IMR-90 (cell line): Measurements from ENCODE around the gene FAM228B. TPM values are rescaled to one million over a fixed set of nuclear protein-coding genes. Genes with fewer than 3 reads are reported as not detected.

Experiments
- ATAC-seq: fragments of 200-7000 bp; cut with Tn5 transposase; 2 replicates; pipeline ENCODE4 v1.9.1; 2020; ENCODE audit warnings: low read depth, mild to moderate bottlenecking, moderate library complexity
- BruUV-seq: library from RNA; stranded (reverse); fragments of 400-500 nt; replicated peaks from 2 replicates; lab custom pipeline; 2021; lab: Mats Ljungman, UMichigan
- CTCF ChIA-PET: fragments of 300-600 bp; formaldehyde crosslinking; extraction: SDS; loops from one replicate; lab custom pipeline; 2021; ENCODE audit warnings: antibody characterized with exemption; lab: Yijun Ruan, JAX
- POLR2A ChIA-PET: fragments of 300-600 bp; sonication (Branson Sonifier 250); formaldehyde crosslinking; loops from one replicate; lab custom pipeline; 2022; ENCODE audit warnings: antibody characterized with exemption; ENCODE audit not compliant: unreplicated experiment; lab: Charles Lee
- DNase-seq: peaks from one replicate; pipeline ENCODE4 v3.0.0; 2013
- H2AFZ ChIP-seq: replicated peaks from 2 replicates; pipeline ENCODE3; 2013; ENCODE audit warnings: low read length, mild to moderate bottlenecking; ENCODE audit not compliant: poor library complexity
- H2AK5ac ChIP-seq: 2 replicates; pipeline ENCODE4 v1.6.1; 2013; ENCODE audit warnings: low read depth, low read length, inconsistent platforms
- H2AK9ac ChIP-seq: replicated peaks from 2 replicates; pipeline ENCODE3; 2013; ENCODE audit warnings: mild to moderate bottlenecking, low read depth, low read length, moderate library complexity; ENCODE audit not compliant: poor library complexity
- H2BK120ac ChIP-seq: 2 replicates; pipeline ENCODE4 v1.6.1; 2013; ENCODE audit warnings: low read depth, low read length, inconsistent platforms
- H2BK15ac ChIP-seq: 3 replicates; pipeline ENCODE4 v1.6.1; 2013; ENCODE audit warnings: low read depth, low read length, inconsistent platforms
- H2BK20ac ChIP-seq: 2 replicates; pipeline ENCODE4 v1.6.1; 2013; ENCODE audit warnings: low read depth, mild to moderate bottlenecking, inconsistent platforms, low read length, moderate library complexity
- H2BK5ac ChIP-seq: 2 replicates; pipeline ENCODE4 v1.6.1; 2013; ENCODE audit warnings: mild to moderate bottlenecking, low read depth, low read length, inconsistent platforms; ENCODE audit not compliant: poor library complexity, severe bottlenecking
- H3K14ac ChIP-seq: replicated peaks from 2 replicates; pipeline ENCODE4 v1.6.1; 2013; ENCODE audit warnings: low read depth, low read length, inconsistent platforms
- H3K18ac ChIP-seq: 2 replicates; pipeline ENCODE4 v1.6.1; 2013; ENCODE audit warnings: low read depth, low read length, control low read depth
- H3K23ac ChIP-seq: 2 replicates; pipeline ENCODE4 v1.6.1; 2013; ENCODE audit warnings: low read depth, low read length, inconsistent platforms
- H3K27ac ChIP-seq: 2 replicates; pipeline ENCODE4 v1.5.1; 2013; ENCODE audit warnings: mild to moderate bottlenecking, control low read depth, low read length; ENCODE audit not compliant: insufficient read depth
- H3K27me3 ChIP-seq: 2 replicates; pipeline ENCODE4 v1.6.1; 2013; ENCODE audit warnings: low read length; ENCODE audit not compliant: control insufficient read depth, insufficient read depth
- H3K36me3 ChIP-seq: 2 replicates; pipeline ENCODE4 v1.6.1; 2013; ENCODE audit warnings: low read length, mixed read lengths; ENCODE audit not compliant: control insufficient read depth, insufficient read depth
- H3K4ac ChIP-seq: 2 replicates; pipeline ENCODE4 v1.6.1; 2013; ENCODE audit warnings: low read depth, low read length, inconsistent platforms
- H3K4me1 ChIP-seq: 2 replicates; pipeline ENCODE4 v1.6.1; 2013; ENCODE audit warnings: low read length, mixed read lengths; ENCODE audit not compliant: control insufficient read depth, insufficient read depth
- H3K4me2 ChIP-seq: 2 replicates; pipeline ENCODE4 v1.6.1; 2013; ENCODE audit warnings: low read depth, mild to moderate bottlenecking, control low read depth, low read length, moderate library complexity
- H3K4me3 ChIP-seq: 2 replicates; pipeline ENCODE4 v1.5.1; 2013; ENCODE audit warnings: low read depth, mild to moderate bottlenecking, control low read depth, low read length, moderate library complexity; ENCODE audit not compliant: insufficient read depth
- H3K56ac ChIP-seq: 2 replicates; pipeline ENCODE4 v1.6.1; 2013; ENCODE audit warnings: low read length, inconsistent platforms; ENCODE audit not compliant: insufficient read depth; ENCODE audit errors: extremely low read depth
- H3K79me1 ChIP-seq, 2 experiments: 2 replicates each; pipeline ENCODE4 v1.6.1; 2013; ENCODE audit warnings: low read length in 2 of 2, inconsistent platforms in 1 of 2, low read depth in 1 of 2
- H3K9ac ChIP-seq: 2 replicates; pipeline ENCODE4 v1.6.1; 2013; ENCODE audit warnings: low read depth, low read length, control low read depth
- H3K9me1 ChIP-seq: 2 replicates; pipeline ENCODE4 v1.6.1; 2013; ENCODE audit warnings: low read length, inconsistent platforms; ENCODE audit not compliant: insufficient read depth
- H3K9me3 ChIP-seq: 2 replicates; pipeline ENCODE4 v1.6.1; 2013; ENCODE audit warnings: low read length; ENCODE audit not compliant: control insufficient read depth, insufficient read depth
- H4K20me1 ChIP-seq: 2 replicates; pipeline ENCODE4 v1.6.1; 2013; ENCODE audit warnings: low read length, inconsistent platforms; ENCODE audit not compliant: insufficient read depth
- H4K5ac ChIP-seq: 2 replicates; pipeline ENCODE4 v1.6.1; 2013; ENCODE audit warnings: mild to moderate bottlenecking, low read depth, low read length, control low read depth
- H4K8ac ChIP-seq, 2 experiments: 2 replicates each; pipeline ENCODE4 v1.6.1; 2013; ENCODE audit warnings: low read depth in 2 of 2, low read length in 2 of 2, control low read depth in 1 of 2, inconsistent platforms in 1 of 2
- H4K91ac ChIP-seq: 2 replicates; pipeline ENCODE4 v1.6.1; 2013; ENCODE audit warnings: low read depth, low read length, inconsistent platforms; ENCODE audit not compliant: insufficient read depth
- BHLHE40 ChIP-seq: fragments of 150-350 bp; IDR thresholded peaks from 2 replicates; pipeline ENCODE4 v1.6.1; 2016; ENCODE audit warnings: mild to moderate bottlenecking, low read depth, low read length
- CEBPB ChIP-seq: IDR thresholded peaks from 2 replicates; pipeline ENCODE4 v1.6.1; 2012; ENCODE audit warnings: low read depth, low read length, improper control_type of control experiment
- CHD1 ChIP-seq: IDR thresholded peaks from 2 replicates; pipeline ENCODE4 v1.6.1; 2012; ENCODE audit warnings: low read depth, low read length, improper control_type of control experiment
- ELK1 ChIP-seq: fragments of 150-350 bp; IDR thresholded peaks from 2 replicates; pipeline ENCODE4 v1.6.1; 2016; ENCODE audit warnings: low read depth, mild to moderate bottlenecking, low read length, moderate library complexity, borderline replicate concordance
- FOS ChIP-seq: fragments of 150-350 bp; IDR thresholded peaks from 2 replicates; pipeline ENCODE4 v1.6.1; 2016; ENCODE audit warnings: low read depth, low read length
- MAFK ChIP-seq: IDR thresholded peaks from 2 replicates; pipeline ENCODE4 v1.6.1; 2012; ENCODE audit warnings: low read depth, low read length, improper control_type of control experiment
- MAZ ChIP-seq: IDR thresholded peaks from 2 replicates; pipeline ENCODE4 v1.6.1; 2012; ENCODE audit warnings: low read depth, mild to moderate bottlenecking, low read length, improper control_type of control experiment, moderate library complexity, borderline replicate concordance
- NFE2L2 ChIP-seq: fragments of 150-350 bp; IDR thresholded peaks from 2 replicates; pipeline ENCODE4 v1.6.1; 2016; ENCODE audit warnings: low read depth, mild to moderate bottlenecking, low read length
- POLR2A ChIP-seq: IDR thresholded peaks from 2 replicates; pipeline ENCODE4 v1.6.1; 2012; ENCODE audit warnings: mild to moderate bottlenecking, low read depth, low read length
- RAD21 ChIP-seq: IDR thresholded peaks from 2 replicates; pipeline ENCODE4 v1.6.1; 2012; ENCODE audit warnings: low read length, improper control_type of control experiment
- RCOR1 ChIP-seq: IDR thresholded peaks from 2 replicates; pipeline ENCODE4 v1.6.1; 2012; ENCODE audit warnings: mild to moderate bottlenecking, low read length, improper control_type of control experiment; ENCODE audit not compliant: insufficient replicate concordance
- RFX5 ChIP-seq: IDR thresholded peaks from 2 replicates; pipeline ENCODE4 v1.8.0; 2012; ENCODE audit warnings: low read depth, mild to moderate bottlenecking, low read length, moderate library complexity
- SMC3 ChIP-seq: fragments of 150-350 bp; IDR thresholded peaks from 2 replicates; pipeline ENCODE4 v1.6.1; 2016; ENCODE audit warnings: low read depth, mild to moderate bottlenecking, antibody characterized with exemption, low read length, moderate library complexity
- USF2 ChIP-seq: fragments of 150-350 bp; IDR thresholded peaks from 2 replicates; pipeline ENCODE4 v1.6.1; 2017; ENCODE audit warnings: mild to moderate bottlenecking, antibody characterized with exemption, low read length, low read depth
- WGBS, 2 experiments: methylation state at CpG; one replicate each; pipeline versions ENCODE4 v1.1.5 to v1.1.7; 2013; ENCODE audit warnings: missing lambda C conversion rate in 2 of 2; ENCODE audit not compliant: insufficient read length in 1 of 2; ENCODE audit errors: extremely low coverage in 2 of 2; 5-methylcytosine and 5-hydroxymethylcytosine counted together
- dilution Hi-C: fragments of 300-500 bp; cut with HindIII; formaldehyde crosslinking; loops from one replicate; pipeline ENCODE4 v1.14.3; 2018; ENCODE audit warnings: low sequenced_read_pairs; ENCODE audit not compliant: unreplicated experiment
- in situ Hi-C: fragments of 300-500 bp; cut with MboI; formaldehyde crosslinking; loops from 3 replicates; pipeline ENCODE4 v1.14.3; 2019; ENCODE audit warnings: low sequenced_read_pairs, inconsistent platforms, mixed read lengths
- intact Hi-C: fragments of 100-400 bp; cut with micrococcal nuclease; formaldehyde crosslinking; loops from 2 replicates; pipeline ENCODE4 v1.10.0; 2022
- polyA plus RNA-seq, 3 experiments: library from polyadenylated mRNA; depleted of rRNA; stranded (reverse); fragments of >200 nt; gene quantifications; 2 replicates each; pipeline ENCODE4 v1.2.3, GENCODE V29; 2012; ENCODE audit warnings: low replicate concordance in 1 of 3
- total RNA-seq: library from RNA; depleted of rRNA; stranded (reverse); fragments of >200 nt; gene quantifications from 2 replicates; pipeline ENCODE4 v1.2.3, GENCODE V29; 2012
- TF ChIP-seq, protein P1 (sequence below): conservative IDR thresholded peaks from 2 replicates; pipeline ENCODE4 v1.5.1; 2012; ENCODE audit warnings: mild to moderate bottlenecking, low read depth, low read length, improper control_type of control experiment

The FAM228B gene
- total and polyA plus RNA-seq, 2 of the 4 experiments (the other 2 are of a cell fraction), result 2.0 to 2.9 TPM

DNA sequence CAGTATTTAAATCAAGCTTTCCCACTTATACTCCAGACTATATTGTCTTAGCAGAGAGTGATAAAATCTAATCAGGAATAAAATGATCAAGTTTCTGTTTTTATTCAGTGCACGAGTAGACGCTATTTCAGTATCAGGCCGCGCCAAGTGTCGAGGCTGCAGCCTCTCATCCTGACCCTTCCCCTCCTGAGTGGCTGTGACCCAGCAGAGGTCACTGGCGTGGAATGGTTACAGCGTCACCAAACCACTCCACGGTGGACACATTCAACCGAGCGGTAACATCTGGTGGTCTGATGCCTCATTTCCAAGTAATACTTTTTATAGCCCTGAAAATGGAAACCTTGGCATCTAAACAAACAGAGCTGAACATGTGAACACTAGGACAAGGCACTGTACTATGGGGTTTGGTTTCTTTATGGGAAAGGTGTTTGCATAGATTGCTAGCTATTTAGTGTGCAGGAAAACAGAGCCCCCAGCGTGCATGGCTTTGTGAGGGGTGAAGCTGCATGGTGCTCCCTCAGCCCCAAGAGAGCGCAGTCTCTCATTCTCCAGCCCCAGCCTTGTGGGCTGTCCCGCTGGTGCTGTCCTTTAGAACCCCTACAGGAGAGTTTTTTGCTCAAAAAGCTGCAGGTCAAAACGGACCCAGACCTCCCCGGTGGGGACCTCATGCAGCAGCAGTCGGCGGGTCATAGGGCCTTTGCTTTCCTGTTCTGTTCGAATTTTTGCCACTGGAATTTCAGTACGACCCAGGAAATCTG lies 79.9 kb downstream of the FAM228B start:
- no peak overlapping the region for H2BK5ac ChIP-seq
- no peak overlapping the region for H3K27ac ChIP-seq
- 66% methylated on average over 8 of the region's 19 CpGs; no CpG with 5 or more reads in 1 of the 2 experiments for WGBS, 2 experiments
- H3K4me1 ChIP-seq, result no peaks in the 10 kb centered on the region
- BruUV-seq, result no TSS peak
- no peaks in the 10 kb centered on the region; the same call in 1 of the 2 replicates for H3K9me1 ChIP-seq
- H3K14ac ChIP-seq, result no peak overlapping the region
- POLR2A ChIA-PET, result no interaction called here
- H2BK120ac ChIP-seq, result no peak overlapping the region
- no peak overlapping the region for H4K5ac ChIP-seq
- H3K79me1 ChIP-seq, result no peaks in the 10 kb centered on the region
- no peak overlapping the region for H2AK9ac ChIP-seq
- H3K23ac ChIP-seq, result no peak overlapping the region
- H2AK5ac ChIP-seq, result no peak overlapping the region
- peaks cover 17% of the 10 kb centered on the region for H3K36me3 ChIP-seq
- no peak overlapping the region for H2AFZ ChIP-seq
- CTCF ChIA-PET, result interaction anchor here (0.8 kb wide), 2 partner anchors 16 to 18 kb away, joined by 3 read pairs; no protein-coding TSS in a partner anchor
- no peak overlapping the region for H4K8ac ChIP-seq
- H3K27me3 ChIP-seq, result no peaks in the 10 kb centered on the region
- no peak overlapping the region for H3K4me2 ChIP-seq
- intact Hi-C loops, result no loop called here
- no peak overlapping the region for H3K18ac ChIP-seq
- H3K56ac ChIP-seq, result no peak overlapping the region
- H4K91ac ChIP-seq, result no peak overlapping the region
- no peak overlapping the region for H3K9ac ChIP-seq
- H2BK20ac ChIP-seq, result no peak overlapping the region
- no peak overlapping the region for H3K4ac ChIP-seq
- H2BK15ac ChIP-seq, result no peak overlapping the region
- H3K4me3 ChIP-seq, result no peak overlapping the region
- dilution Hi-C loops, result no loop called here
- DNase-seq, result no peak
- H3K9me3 ChIP-seq, result no peaks in the 10 kb centered on the region
- in situ Hi-C loops, result no loop called here
- no peaks in the 10 kb centered on the region; the same call in 1 of the 2 replicates for H4K20me1 ChIP-seq
- no peak; the same call in 1 of the 2 replicates for ATAC-seq
- TF ChIP-seq RCOR1, result no peak
- no peak for TF ChIP-seq RAD21
- no peak for TF ChIP-seq NFE2L2
- TF ChIP-seq MAZ, result no peak
- no peak for TF ChIP-seq MAFK
- no peak for TF ChIP-seq POLR2A
- no peak for TF ChIP-seq RFX5
- no peak for TF ChIP-seq SMC3
- no peak for TF ChIP-seq ELK1
- TF ChIP-seq BHLHE40, result no peak
- TF ChIP-seq, protein P1, sequence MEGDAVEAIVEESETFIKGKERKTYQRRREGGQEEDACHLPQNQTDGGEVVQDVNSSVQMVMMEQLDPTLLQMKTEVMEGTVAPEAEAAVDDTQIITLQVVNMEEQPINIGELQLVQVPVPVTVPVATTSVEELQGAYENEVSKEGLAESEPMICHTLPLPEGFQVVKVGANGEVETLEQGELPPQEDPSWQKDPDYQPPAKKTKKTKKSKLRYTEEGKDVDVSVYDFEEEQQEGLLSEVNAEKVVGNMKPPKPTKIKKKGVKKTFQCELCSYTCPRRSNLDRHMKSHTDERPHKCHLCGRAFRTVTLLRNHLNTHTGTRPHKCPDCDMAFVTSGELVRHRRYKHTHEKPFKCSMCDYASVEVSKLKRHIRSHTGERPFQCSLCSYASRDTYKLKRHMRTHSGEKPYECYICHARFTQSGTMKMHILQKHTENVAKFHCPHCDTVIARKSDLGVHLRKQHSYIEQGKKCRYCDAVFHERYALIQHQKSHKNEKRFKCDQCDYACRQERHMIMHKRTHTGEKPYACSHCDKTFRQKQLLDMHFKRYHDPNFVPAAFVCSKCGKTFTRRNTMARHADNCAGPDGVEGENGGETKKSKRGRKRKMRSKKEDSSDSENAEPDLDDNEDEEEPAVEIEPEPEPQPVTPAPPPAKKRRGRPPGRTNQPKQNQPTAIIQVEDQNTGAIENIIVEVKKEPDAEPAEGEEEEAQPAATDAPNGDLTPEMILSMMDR, result no peak
- no peak for TF ChIP-seq CHD1
- TF ChIP-seq USF2, result no peak
- TF ChIP-seq FOS, result no peak
- TF ChIP-seq CEBPB, result no peak
